Measurements from ENCODE around the gene MB. TPM values are rescaled to one million over a fixed set of nuclear protein-coding genes. Genes with fewer than 3 reads are reported as not detected.

The MB gene
- total RNA-seq, 1 experiment from 2014 or later, result 17.3 TPM

DNA sequence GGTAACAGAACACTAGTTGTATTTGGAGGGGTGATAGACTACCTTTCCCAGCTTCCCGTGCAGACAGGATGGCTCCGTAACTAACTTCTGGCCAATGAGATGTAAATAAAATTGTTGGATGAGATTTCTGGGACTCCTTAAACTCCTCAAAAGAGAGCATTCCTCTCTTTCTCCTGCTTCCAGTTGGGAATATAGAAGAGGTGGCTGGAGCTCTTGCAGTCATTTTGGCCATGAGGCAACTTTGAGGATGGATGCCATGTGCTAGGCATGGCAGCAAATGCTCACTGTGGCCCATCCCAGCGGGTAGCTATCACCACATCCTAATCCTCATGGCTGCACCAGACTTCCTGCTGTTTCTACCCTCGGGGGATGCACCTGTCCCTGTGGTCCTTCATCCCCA lies 7.4 kb downstream of the MB start:
- ChIA-PET CTCF (interaction anchor here (0.5 kb wide), 1 partner anchor 17 kb away, joined by 5 read pairs; no protein-coding TSS in a partner anchor), POLR2A (no interaction called here)
- no peak for ATAC-seq
- Histone ChIP-seq H3K4me1 (ENCODE audit: control insufficient read depth, insufficient read depth, low read length) (peaks cover 33% of the 10 kb centered on the region), H3K4me3 (ENCODE audit: low read depth in 2 of 2, low read length in 2 of 2) (no peak overlapping the region), H3K9me3 (ENCODE audit: control insufficient read depth, insufficient read depth, low read depth, low read length) (no peaks in the 10 kb centered on the region), H3K36me3 (ENCODE audit: control insufficient read depth, insufficient read depth, low read length) (no peaks in the 10 kb centered on the region), H3K27me3 (ENCODE audit: control insufficient read depth, insufficient read depth, low read length) (no peaks in the 10 kb centered on the region), H3K27ac (ENCODE audit: low read length) (peak overlapping the region; percentile 96)
- no TSS peak for BruUV-seq (replicated peaks)
- no peak for DNase-seq (ENCODE audit: low read depth, low spot score)
- in situ Hi-C loops (cut with HindIII; ENCODE audit: low pct_unique_long_range_greater_than_20kb, low sequenced_read_pairs), result no loop called here
- intact Hi-C loops (cut with micrococcal nuclease; ENCODE audit: unreplicated experiment), result no loop called here
- no peak for TF ChIP-seq POLR2AphosphoS5 (IDR thresholded peaks at IDR 0.05; ENCODE audit: low read depth, low read length)
- TF ChIP-seq CTCF (IDR thresholded peaks at IDR 0.05), result no peak
- TF ChIP-seq SIN3A (IDR thresholded peaks at IDR 0.05; ENCODE audit: borderline replicate concordance, insufficient read depth, low read depth, low read length), result no peak
- TF ChIP-seq, protein P1, sequence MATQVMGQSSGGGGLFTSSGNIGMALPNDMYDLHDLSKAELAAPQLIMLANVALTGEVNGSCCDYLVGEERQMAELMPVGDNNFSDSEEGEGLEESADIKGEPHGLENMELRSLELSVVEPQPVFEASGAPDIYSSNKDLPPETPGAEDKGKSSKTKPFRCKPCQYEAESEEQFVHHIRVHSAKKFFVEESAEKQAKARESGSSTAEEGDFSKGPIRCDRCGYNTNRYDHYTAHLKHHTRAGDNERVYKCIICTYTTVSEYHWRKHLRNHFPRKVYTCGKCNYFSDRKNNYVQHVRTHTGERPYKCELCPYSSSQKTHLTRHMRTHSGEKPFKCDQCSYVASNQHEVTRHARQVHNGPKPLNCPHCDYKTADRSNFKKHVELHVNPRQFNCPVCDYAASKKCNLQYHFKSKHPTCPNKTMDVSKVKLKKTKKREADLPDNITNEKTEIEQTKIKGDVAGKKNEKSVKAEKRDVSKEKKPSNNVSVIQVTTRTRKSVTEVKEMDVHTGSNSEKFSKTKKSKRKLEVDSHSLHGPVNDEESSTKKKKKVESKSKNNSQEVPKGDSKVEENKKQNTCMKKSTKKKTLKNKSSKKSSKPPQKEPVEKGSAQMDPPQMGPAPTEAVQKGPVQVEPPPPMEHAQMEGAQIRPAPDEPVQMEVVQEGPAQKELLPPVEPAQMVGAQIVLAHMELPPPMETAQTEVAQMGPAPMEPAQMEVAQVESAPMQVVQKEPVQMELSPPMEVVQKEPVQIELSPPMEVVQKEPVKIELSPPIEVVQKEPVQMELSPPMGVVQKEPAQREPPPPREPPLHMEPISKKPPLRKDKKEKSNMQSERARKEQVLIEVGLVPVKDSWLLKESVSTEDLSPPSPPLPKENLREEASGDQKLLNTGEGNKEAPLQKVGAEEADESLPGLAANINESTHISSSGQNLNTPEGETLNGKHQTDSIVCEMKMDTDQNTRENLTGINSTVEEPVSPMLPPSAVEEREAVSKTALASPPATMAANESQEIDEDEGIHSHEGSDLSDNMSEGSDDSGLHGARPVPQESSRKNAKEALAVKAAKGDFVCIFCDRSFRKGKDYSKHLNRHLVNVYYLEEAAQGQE (IDR thresholded peaks at IDR 0.05; ENCODE audit: insufficient read depth in 1 of 2, low read depth in 2 of 2, low read length in 1 of 2), result no peak
- TF ChIP-seq TCF7L2 (IDR thresholded peaks at IDR 0.05; ENCODE audit: low read depth, low read length), result no peak

- no peaks in the 10 kb centered on the region for H3K9me3 ChIP-seq (ENCODE audit: control insufficient read depth, insufficient read depth, low read depth, low read length)
- POLR2A ChIA-PET, result no interaction called here
- no peak overlapping the region for H3K4me3 ChIP-seq (ENCODE audit: low read depth in 2 of 2, low read length in 2 of 2)
- DNase-seq (ENCODE audit: low read depth, low spot score) (no peak), ATAC-seq (no peak)
- peaks cover 37% of the 10 kb centered on the region for H3K4me1 ChIP-seq (ENCODE audit: control insufficient read depth, insufficient read depth, low read length)
- TF ChIP-seq, protein P1 (IDR thresholded peaks at IDR 0.05; ENCODE audit: insufficient read depth in 1 of 2, low read depth in 2 of 2, low read length in 1 of 2), result no peak
- TF ChIP-seq CTCF (IDR thresholded peaks at IDR 0.05) (no peak), POLR2AphosphoS5 (IDR thresholded peaks at IDR 0.05; ENCODE audit: low read depth, low read length) (no peak), TCF7L2 (IDR thresholded peaks at IDR 0.05; ENCODE audit: low read depth, low read length) (no peak), SIN3A (IDR thresholded peaks at IDR 0.05; ENCODE audit: borderline replicate concordance, insufficient read depth, low read depth, low read length) (no peak)
- H3K27ac ChIP-seq (ENCODE audit: low read length), result peak overlapping the region; percentile 96
- no TSS peak for BruUV-seq (replicated peaks)
- H3K27me3 ChIP-seq (ENCODE audit: control insufficient read depth, insufficient read depth, low read length), result no peaks in the 10 kb centered on the region
- intact Hi-C loops (cut with micrococcal nuclease; ENCODE audit: unreplicated experiment), result no loop called here
- H3K36me3 ChIP-seq (ENCODE audit: control insufficient read depth, insufficient read depth, low read length), result no peaks in the 10 kb centered on the region
- CTCF ChIA-PET, result interaction anchor here (0.6 kb wide), 1 partner anchor 410 kb away, joined by 3 read pairs; no protein-coding TSS in a partner anchor
- in situ Hi-C loops (cut with HindIII; ENCODE audit: low pct_unique_long_range_greater_than_20kb, low sequenced_read_pairs), result no loop called here
Measured at GRCh38 chr22:35609261-35609660, 7.9 kb downstream of the MB start.
